Thymus (tissue), 11 donors: ENCODE results near the gene SLC17A7. TPM values are rescaled to one million over a fixed set of nuclear protein-coding genes. Genes with fewer than 3 reads are reported as not detected.

Experiments
- DNase-seq, 9 donors: peaks; one replicate each; pipeline ENCODE4 v3.0.0-alpha.2; 2013; ENCODE audit warnings: low spot score in 9 of 9, low read depth in 6 of 9, missing footprints in 1 of 9
- H3K27ac ChIP-seq, 2 donors: one replicate each; pipeline ENCODE4 v1.5.1; 2013; ENCODE audit warnings: control low read depth in 1 of 2, low read depth in 1 of 2, low read length in 1 of 2, mild to moderate bottlenecking in 1 of 2, moderate library complexity in 1 of 2
- H3K27me3 ChIP-seq, 2 donors: one replicate each; pipeline ENCODE4 v1.5.1; 2013; ENCODE audit warnings: low read length in 1 of 2; ENCODE audit not compliant: control insufficient read depth in 2 of 2, insufficient read depth in 1 of 2
- H3K36me3 ChIP-seq, 2 donors: one replicate each; pipeline ENCODE4 v1.5.1; 2013; ENCODE audit warnings: low read length in 1 of 2, mild to moderate bottlenecking in 1 of 2, moderate library complexity in 1 of 2; ENCODE audit not compliant: control insufficient read depth in 2 of 2, insufficient read depth in 2 of 2
- H3K4me1 ChIP-seq, 2 donors: one replicate each; pipeline ENCODE4 v1.5.1; 2013; ENCODE audit warnings: low read length in 2 of 2; ENCODE audit not compliant: control insufficient read depth in 2 of 2, insufficient read depth in 2 of 2
- H3K4me3 ChIP-seq, 2 donors: one replicate each; pipeline ENCODE4 v1.5.1; 2013; ENCODE audit warnings: low read length in 2 of 2, control low read depth in 1 of 2, mild to moderate bottlenecking in 1 of 2
- H3K9me3 ChIP-seq, 2 donors: one replicate each; pipeline ENCODE4 v1.5.1; 2013; ENCODE audit warnings: low read length in 1 of 2, mild to moderate bottlenecking in 1 of 2; ENCODE audit not compliant: control insufficient read depth in 2 of 2, insufficient read depth in 1 of 2
- WGBS: extraction: QIAGEN DNeasy Blood & Tissue Kit; methylation state at CpG from one replicate; pipeline ENCODE4 v1.1.7; 2013; 5-methylcytosine and 5-hydroxymethylcytosine counted together
- polyA plus RNA-seq: library from polyadenylated mRNA; stranded (reverse); fragments of 200-250 nt; gene quantifications from one replicate; pipeline ENCODE4 v1.2.3, GENCODE V29; 2013
- total RNA-seq: library from RNA; stranded (reverse); fragments of 120-200 nt; gene quantifications from one replicate; pipeline ENCODE4 v1.2.4, GENCODE V29; 2013
- donor health status: healthy.

Gene SLC17A7
- total and polyA plus RNA-seq, 2 donors = under 0.01 to 0.57 TPM

- Histone ChIP-seq H3K4me3 (no peak overlapping the region), H3K27me3 (peaks cover 87 to 100% of the 10 kb centered on the region in 2 donors), H3K36me3 (no peaks in the 10 kb centered on the region), H3K27ac (no peak overlapping the region), H3K4me1 (peaks cover 0 to 15% of the 10 kb centered on the region in 2 donors), H3K9me3 (peaks cover 4 to 34% of the 10 kb centered on the region in 2 donors)
- no peak for DNase-seq
- WGBS = 22% methylated on average over 31 of the region's 31 CpGs
Measured at GRCh38 chr19:49433240-49433901, 8.0 kb downstream of the SLC17A7 start.

GRCh38 chr19:49432141-49433073, 8.9 kb downstream of the SLC17A7 start:
- WGBS = 15% methylated on average over 63 of the region's 63 CpGs
- Histone ChIP-seq H3K27me3 (peaks cover 86 to 100% of the 10 kb centered on the region in 2 donors), H3K27ac (no peak overlapping the region), H3K4me3 (no peak overlapping the region), H3K9me3 (peaks cover 4 to 41% of the 10 kb centered on the region in 2 donors), H3K36me3 (no peaks in the 10 kb centered on the region), H3K4me1 (peaks cover 0 to 20% of the 10 kb centered on the region in 2 donors)
- DNase-seq = no peak

- H3K36me3 ChIP-seq = no peaks in the 10 kb centered on the region
- no peak overlapping the region for H3K4me3 ChIP-seq
- 42% methylated on average over 29 of the region's 29 CpGs for WGBS
- H3K9me3 ChIP-seq = peaks cover 4 to 35% of the 10 kb centered on the region in 2 donors
- peaks cover 0 to 14% of the 10 kb centered on the region in 2 donors for H3K4me1 ChIP-seq
- no peak overlapping the region for H3K27ac ChIP-seq
- no peak for DNase-seq
- H3K27me3 ChIP-seq = peaks cover 87 to 100% of the 10 kb centered on the region in 2 donors
Measured at GRCh38 chr19:49431330-49431749, 10.0 kb downstream of the SLC17A7 start.

GRCh38 chr19:49430678-49431329, 10.5 kb downstream of the SLC17A7 start:
- WGBS = 59% methylated on average over 28 of the region's 28 CpGs
- no peaks in the 10 kb centered on the region for H3K36me3 ChIP-seq
- peaks cover 0 to 9% of the 10 kb centered on the region in 2 donors for H3K4me1 ChIP-seq
- peaks cover 87 to 100% of the 10 kb centered on the region in 2 donors for H3K27me3 ChIP-seq
- no peak overlapping the region for H3K27ac ChIP-seq
- H3K9me3 ChIP-seq = peaks cover 3 to 30% of the 10 kb centered on the region in 2 donors
- peak in 2 of 9 donors; percentile 37 to 39 for DNase-seq
- no peak overlapping the region for H3K4me3 ChIP-seq

GRCh38 chr19:49430172-49430677, 11.1 kb downstream of the SLC17A7 start:
- H3K27ac ChIP-seq = no peak overlapping the region
- no peaks in the 10 kb centered on the region for H3K36me3 ChIP-seq
- no peak overlapping the region for H3K4me3 ChIP-seq
- H3K4me1 ChIP-seq = peaks cover 0 to 9% of the 10 kb centered on the region in 2 donors
- DNase-seq = no peak
- H3K9me3 ChIP-seq = peaks cover 3 to 32% of the 10 kb centered on the region in 2 donors
- 74% methylated on average over 9 of the region's 9 CpGs for WGBS
- H3K27me3 ChIP-seq = peaks cover 87 to 100% of the 10 kb centered on the region in 2 donors

GRCh38 chr19:49428547-49429451, 12.5 kb downstream of the SLC17A7 start:
- peaks cover 3 to 25% of the 10 kb centered on the region in 2 donors for H3K9me3 ChIP-seq
- H3K36me3 ChIP-seq = no peaks in the 10 kb centered on the region
- WGBS = 23% methylated on average over 29 of the region's 29 CpGs
- no peak overlapping the region for H3K27ac ChIP-seq
- peaks cover 81 to 100% of the 10 kb centered on the region in 2 donors for H3K27me3 ChIP-seq
- no peak for DNase-seq
- peaks cover 0 to 13% of the 10 kb centered on the region in 2 donors for H3K4me1 ChIP-seq
- H3K4me3 ChIP-seq = no peak overlapping the region

GRCh38 chr19:49427855-49428546, 13.3 kb downstream of the SLC17A7 start:
- DNase-seq = no peak
- Histone ChIP-seq H3K4me3 (no peak overlapping the region), H3K27ac (no peak overlapping the region), H3K4me1 (peaks cover 0 to 21% of the 10 kb centered on the region in 2 donors), H3K27me3 (peaks cover 85 to 100% of the 10 kb centered on the region in 2 donors), H3K36me3 (no peaks in the 10 kb centered on the region), H3K9me3 (peaks cover 3 to 25% of the 10 kb centered on the region in 2 donors)
- 2% methylated on average over 45 of the region's 45 CpGs for WGBS
